Activated B cell treated with CpG ODN at 0.5 μM for 24 hours (primary cell): Measurements from ENCODE around the gene KDM4B. TPM values are rescaled to one million over a fixed set of nuclear protein-coding genes. Genes with fewer than 3 reads are reported as not detected.

Experiments
- ATAC-seq: fragments of 200-7000 bp; cut with Tn5 transposase; one replicate; pipeline ENCODE4 v1.10.0; 2021; ENCODE audit warnings: low read depth, mild to moderate bottlenecking, moderate library complexity
- CTCF ChIA-PET: fragments of 350-600 bp; sonication (Branson Sonifier 250); formaldehyde crosslinking; loops from one replicate; lab custom pipeline; 2021; ENCODE audit warnings: antibody characterized with exemption; lab: Charles Lee
- POLR2A ChIA-PET: fragments of 350-600 bp; sonication (Branson Sonifier 250); formaldehyde crosslinking; loops from one replicate; lab custom pipeline; 2021; ENCODE audit warnings: antibody characterized with exemption; lab: Charles Lee
- DNase-seq: peaks from one replicate; pipeline ENCODE4 v3.0.0; 2022
- H3K27ac Mint-ChIP-seq: one replicate; pipeline ENCODE4 v1.8.0; 2020; ENCODE audit warnings: mixed read lengths
- H3K27me3 Mint-ChIP-seq: one replicate; pipeline ENCODE4 v1.8.0; 2021; ENCODE audit warnings: mixed read lengths
- H3K36me3 Mint-ChIP-seq: one replicate; pipeline ENCODE4 v1.8.0; 2021; ENCODE audit warnings: low read depth, mixed read lengths
- H3K4me1 Mint-ChIP-seq: one replicate; pipeline ENCODE4 v1.8.0; 2021; ENCODE audit warnings: mixed read lengths
- H3K4me3 Mint-ChIP-seq: one replicate; pipeline ENCODE4 v1.8.0; 2020; ENCODE audit warnings: mild to moderate bottlenecking, mixed read lengths
- H3K9me3 Mint-ChIP-seq: one replicate; pipeline ENCODE4 v1.8.0; 2020; ENCODE audit warnings: mixed read lengths
- intact Hi-C: fragments of 100-400 bp; cut with micrococcal nuclease; formaldehyde crosslinking; loops from one replicate; pipeline ENCODE4 v1.15.1; 2024
- total RNA-seq: library from RNA; stranded (reverse); gene quantifications from 2 replicates; pipeline ENCODE4 v1.2.3, GENCODE V29; 2022
- TF ChIP-seq, protein P1 (sequence below): fragments of 200-600 bp; IDR thresholded peaks from one replicate; pipeline ENCODE4 v1.8.0; 2022; ENCODE audit warnings: antibody characterized with exemption, mild to moderate bottlenecking

Gene KDM4B
- total RNA-seq, 1 donor from 2014 or later, result 88.9 TPM

DNA sequence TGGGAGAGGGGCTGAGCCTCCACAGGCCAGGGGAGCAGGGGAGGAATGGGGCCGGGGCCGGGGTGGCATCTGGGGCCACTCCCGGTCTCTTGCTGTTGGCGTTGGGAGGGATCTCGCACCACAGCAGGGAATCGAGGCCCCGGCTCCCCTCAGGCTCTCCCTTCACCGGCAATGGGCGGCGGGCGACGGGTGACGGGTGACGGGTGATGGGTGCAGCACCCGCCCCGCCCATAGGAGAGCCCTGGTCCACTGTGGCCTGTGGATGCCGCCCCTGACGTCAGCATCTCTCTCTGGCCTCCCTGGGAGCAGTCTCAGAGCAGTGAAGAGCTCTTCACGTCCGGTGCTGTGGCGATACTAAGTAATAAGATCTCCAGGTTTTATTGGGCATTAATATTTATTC is 133.6 kb downstream of the KDM4B start:
- ChIA-PET CTCF (no interaction called here), POLR2A (no interaction called here)
- intact Hi-C loops, result no loop called here
- TF ChIP-seq, protein P1, sequence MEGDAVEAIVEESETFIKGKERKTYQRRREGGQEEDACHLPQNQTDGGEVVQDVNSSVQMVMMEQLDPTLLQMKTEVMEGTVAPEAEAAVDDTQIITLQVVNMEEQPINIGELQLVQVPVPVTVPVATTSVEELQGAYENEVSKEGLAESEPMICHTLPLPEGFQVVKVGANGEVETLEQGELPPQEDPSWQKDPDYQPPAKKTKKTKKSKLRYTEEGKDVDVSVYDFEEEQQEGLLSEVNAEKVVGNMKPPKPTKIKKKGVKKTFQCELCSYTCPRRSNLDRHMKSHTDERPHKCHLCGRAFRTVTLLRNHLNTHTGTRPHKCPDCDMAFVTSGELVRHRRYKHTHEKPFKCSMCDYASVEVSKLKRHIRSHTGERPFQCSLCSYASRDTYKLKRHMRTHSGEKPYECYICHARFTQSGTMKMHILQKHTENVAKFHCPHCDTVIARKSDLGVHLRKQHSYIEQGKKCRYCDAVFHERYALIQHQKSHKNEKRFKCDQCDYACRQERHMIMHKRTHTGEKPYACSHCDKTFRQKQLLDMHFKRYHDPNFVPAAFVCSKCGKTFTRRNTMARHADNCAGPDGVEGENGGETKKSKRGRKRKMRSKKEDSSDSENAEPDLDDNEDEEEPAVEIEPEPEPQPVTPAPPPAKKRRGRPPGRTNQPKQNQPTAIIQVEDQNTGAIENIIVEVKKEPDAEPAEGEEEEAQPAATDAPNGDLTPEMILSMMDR, result no peak
- peaks cover 39% of the 10 kb centered on the region for H3K36me3 Mint-ChIP-seq
- H3K9me3 Mint-ChIP-seq, result peaks cover 11% of the 10 kb centered on the region
- ATAC-seq (no peak), DNase-seq (no peak)
- no peaks in the 10 kb centered on the region for H3K27me3 Mint-ChIP-seq
- H3K4me3 Mint-ChIP-seq, result no peak overlapping the region
- no peaks in the 10 kb centered on the region for H3K4me1 Mint-ChIP-seq
- H3K27ac Mint-ChIP-seq, result no peak overlapping the region

DNA sequence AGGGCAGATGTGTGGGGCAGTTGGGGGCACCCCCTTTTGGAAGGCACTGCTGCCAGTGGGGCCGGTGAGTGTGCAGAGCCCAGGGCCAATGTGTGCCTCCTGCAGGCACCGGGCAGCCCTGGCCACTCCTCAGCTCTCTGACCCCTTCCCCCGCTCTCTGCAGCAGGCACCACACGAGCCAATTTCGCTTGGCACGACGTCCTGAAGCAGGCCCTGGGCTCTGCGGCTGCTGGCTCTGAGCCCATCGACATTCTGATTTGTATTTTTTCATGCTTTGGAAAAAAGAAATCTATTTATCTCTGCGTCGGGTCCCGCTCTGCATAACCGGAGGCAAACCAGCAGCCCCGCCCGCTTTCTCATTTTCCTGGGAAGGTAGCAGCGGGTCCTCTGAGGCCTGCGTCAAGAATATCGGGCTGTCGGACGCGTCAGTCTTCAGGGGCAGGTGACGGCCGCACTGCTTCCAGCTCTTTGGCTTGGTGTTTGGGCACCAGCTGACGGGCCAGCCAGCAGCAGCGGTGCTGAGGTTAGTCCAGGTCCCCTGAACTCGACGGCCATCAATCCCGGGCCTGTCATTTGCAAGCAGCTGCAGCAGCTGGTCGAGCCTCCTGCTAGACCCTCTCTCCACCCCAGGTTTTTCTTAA is 134.3 kb downstream of the KDM4B start:
- DNase-seq (no peak), ATAC-seq (no peak)
- TF ChIP-seq, protein P1, result no peak
- Mint-ChIP-seq H3K9me3 (peaks cover 11% of the 10 kb centered on the region), H3K4me1 (no peaks in the 10 kb centered on the region), H3K27ac (no peak overlapping the region), H3K27me3 (no peaks in the 10 kb centered on the region), H3K36me3 (peaks cover 36% of the 10 kb centered on the region), H3K4me3 (no peak overlapping the region)
- ChIA-PET CTCF (no interaction called here), POLR2A (no interaction called here)
- intact Hi-C loops, result no loop called here

DNA sequence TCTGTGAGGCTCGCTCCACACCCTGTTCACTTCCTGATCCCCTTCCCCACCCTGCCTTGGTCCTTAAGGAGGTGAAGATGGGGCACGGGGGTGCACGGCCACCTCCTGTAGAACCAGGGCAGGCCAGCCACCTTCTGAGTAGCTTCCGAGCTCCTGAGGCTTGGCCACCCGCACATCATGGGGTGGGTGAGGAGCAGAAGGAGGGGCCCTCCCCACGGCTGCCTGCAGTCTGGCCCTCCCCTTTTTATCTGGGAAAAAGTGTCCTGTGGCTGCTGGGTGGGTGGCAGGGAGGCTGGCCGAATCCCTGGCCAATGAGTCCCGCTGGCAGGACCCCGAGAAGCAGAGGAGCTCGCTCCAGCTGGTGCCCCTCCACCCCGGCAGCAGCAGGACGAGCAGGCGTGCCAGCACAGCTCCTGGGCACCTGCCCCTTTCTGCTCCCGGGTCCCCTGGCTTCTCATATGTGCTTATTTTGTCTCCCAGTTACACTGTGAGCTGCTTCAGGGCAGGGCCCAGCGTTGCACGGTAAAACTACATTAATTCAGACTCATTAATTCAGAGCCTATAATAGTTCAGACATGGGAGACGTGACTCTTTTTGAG is 135.0 kb downstream of the KDM4B start:
- DNase-seq, result no peak
- no peak overlapping the region for H3K27ac Mint-ChIP-seq
- TF ChIP-seq, protein P1, result no peak
- intact Hi-C loops, result no loop called here
- H3K4me1 Mint-ChIP-seq, result no peaks in the 10 kb centered on the region
- peaks cover 7% of the 10 kb centered on the region for H3K9me3 Mint-ChIP-seq
- H3K4me3 Mint-ChIP-seq, result no peak overlapping the region
- ATAC-seq, result no peak
- CTCF ChIA-PET, result no interaction called here
- H3K27me3 Mint-ChIP-seq, result no peaks in the 10 kb centered on the region
- H3K36me3 Mint-ChIP-seq, result peaks cover 33% of the 10 kb centered on the region
- POLR2A ChIA-PET, result interaction anchor here (0.6 kb wide), 1 partner anchor 27 kb away, joined by 3 read pairs; no protein-coding TSS in a partner anchor

DNA sequence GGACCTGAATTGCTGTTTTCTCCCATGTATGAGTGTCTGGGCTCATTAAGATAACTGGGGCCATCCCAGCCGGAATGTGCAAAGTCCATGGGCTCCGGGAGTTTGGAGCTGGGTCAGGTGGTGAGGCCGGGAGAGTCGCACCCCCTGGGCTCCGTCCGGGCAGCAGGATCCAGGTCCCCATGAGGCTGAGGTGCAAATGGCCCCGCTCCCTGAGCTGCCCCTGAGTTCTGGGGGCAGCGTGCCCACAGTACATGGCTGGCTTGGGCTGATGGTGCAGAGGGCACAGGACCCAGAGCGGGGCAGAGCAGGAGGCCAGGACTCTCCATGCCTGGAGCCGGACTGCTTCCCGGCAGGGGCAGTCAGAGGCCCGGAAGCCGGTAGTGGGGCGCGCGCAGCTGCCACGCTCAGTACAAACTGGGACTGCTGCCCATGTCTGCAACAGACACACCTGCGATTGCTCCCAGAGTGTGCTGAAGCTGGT is 136.0 kb downstream of the KDM4B start:
- TF ChIP-seq, protein P1, result no peak
- DNase-seq, result no peak
- H3K4me3 Mint-ChIP-seq, result no peak overlapping the region
- H3K27ac Mint-ChIP-seq, result no peak overlapping the region
- H3K4me1 Mint-ChIP-seq, result no peaks in the 10 kb centered on the region
- POLR2A ChIA-PET, result interaction anchor here (0.5 to 1.4 kb wide), 2 partner anchors 27 to 214 kb away, joined by 3 to 4 read pairs; no protein-coding TSS in a partner anchor
- CTCF ChIA-PET, result no interaction called here
- no peak for ATAC-seq
- H3K27me3 Mint-ChIP-seq, result no peaks in the 10 kb centered on the region
- peaks cover 7% of the 10 kb centered on the region for H3K9me3 Mint-ChIP-seq
- H3K36me3 Mint-ChIP-seq, result peaks cover 26% of the 10 kb centered on the region
- intact Hi-C loops, result no loop called here

DNA sequence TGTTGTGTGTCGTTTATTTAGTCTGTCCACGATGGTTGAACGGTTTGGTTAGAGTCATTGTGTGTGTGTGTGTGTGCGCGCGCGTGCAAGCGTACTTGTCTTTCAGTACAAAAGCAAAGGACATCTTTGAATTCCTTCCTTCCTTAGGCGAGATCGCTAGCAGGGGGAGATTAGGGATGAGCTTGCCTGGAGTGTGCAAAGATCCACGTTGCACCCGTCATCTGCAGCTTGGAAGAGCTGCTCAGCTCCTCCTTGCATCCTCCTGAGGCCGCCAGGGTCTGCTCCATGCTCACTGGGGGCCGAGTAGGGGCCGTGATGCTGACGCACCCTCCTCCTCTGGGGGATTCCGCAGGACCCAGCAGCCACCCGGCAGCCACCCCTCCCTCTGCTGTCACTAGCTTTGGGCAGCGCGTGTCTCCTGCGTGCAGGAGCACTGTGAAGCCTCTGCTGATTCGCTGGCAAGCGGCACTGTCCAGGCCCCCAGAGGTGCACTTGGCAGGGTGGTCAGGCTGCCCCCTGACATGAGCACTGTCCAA is 137.3 kb downstream of the KDM4B start:
- no peak for ATAC-seq
- Mint-ChIP-seq H3K36me3 (peaks cover 18% of the 10 kb centered on the region), H3K27ac (no peak overlapping the region), H3K4me3 (no peak overlapping the region), H3K4me1 (no peaks in the 10 kb centered on the region), H3K27me3 (no peaks in the 10 kb centered on the region), H3K9me3 (no peaks in the 10 kb centered on the region)
- ChIA-PET POLR2A (interaction anchor here (1.4 kb wide), 1 partner anchor 25 kb away, joined by 4 read pairs; no protein-coding TSS in a partner anchor), CTCF (no interaction called here)
- DNase-seq, result no peak
- intact Hi-C loops, result no loop called here
- TF ChIP-seq, protein P1, result no peak
